ENCODE measurements around the gene ADAM23.

GRCh38 chr2:206438196-206438724 is 5.1 kb upstream of the ADAM23 start:
- no peak for TF ChIP-seq CTCF (IDR thresholded peaks at IDR 0.05)
- no peak for TF ChIP-seq POLR2A (IDR thresholded peaks at IDR 0.05)
